Heart left ventricle (tissue), 16 donors: ENCODE results near the gene DYNLT4. TPM values are rescaled to one million over a fixed set of nuclear protein-coding genes. Genes with fewer than 3 reads are reported as not detected.

ENCODE experiments used
- ATAC-seq, 4 donors: fragments of 200-7000 bp; cut with Tn5 transposase; one replicate each; pipeline ENCODE4 v1.9.1; 2020 to 2022; ENCODE audit warnings: moderate library complexity in 4 of 4, mild to moderate bottlenecking in 3 of 4, moderate number of reproducible peaks in 1 of 4
- DNase-seq, 5 donors: peaks; one replicate each; pipeline ENCODE4 v3.0.0-alpha.2; 2020
- H3K27ac ChIP-seq, 12 donors: fragments of 200-600 bp; sonication (generic) in 4 of 12; one replicate each; pipeline versions ENCODE4 v1.5.0 to v1.8.0; 2016 to 2022; ENCODE audit warnings: mild to moderate bottlenecking in 2 of 12
- H3K27me3 ChIP-seq, 9 donors: fragments of 200-600 bp; sonication (generic) in 2 of 9; one replicate each; pipeline versions ENCODE4 v1.5.1 to v1.8.0; 2016 to 2022; ENCODE audit warnings: mild to moderate bottlenecking in 3 of 9
- H3K36me3 ChIP-seq, 9 donors: fragments of 200-600 bp; sonication (generic) in 2 of 9; one replicate each; pipeline versions ENCODE4 v1.5.0 to v1.8.0; 2018 to 2022; ENCODE audit warnings: mild to moderate bottlenecking in 2 of 9
- H3K4me1 ChIP-seq, 12 donors: fragments of 200-600 bp; sonication (generic) in 4 of 12; one replicate each; pipeline versions ENCODE4 v1.5.0 to v1.8.0; 2016 to 2022; ENCODE audit warnings: mild to moderate bottlenecking in 3 of 12
- H3K4me3 ChIP-seq, 12 donors: fragments of 200-600 bp; sonication (generic) in 4 of 12; one replicate each; pipeline versions ENCODE4 v1.5.0 to v1.8.0; 2017 to 2022; ENCODE audit warnings: mild to moderate bottlenecking in 9 of 12, moderate library complexity in 4 of 12
- H3K9me3 ChIP-seq, 12 donors: fragments of 200-600 bp; sonication (generic) in 4 of 12; one replicate each; pipeline versions ENCODE4 v1.5.0 to v1.8.0; 2016 to 2022; ENCODE audit warnings: mild to moderate bottlenecking in 1 of 12
- POLR2A ChIP-seq, 2 donors: fragments of 450-650 bp; IDR thresholded peaks; one replicate each; pipeline ENCODE4 v1.6.1; 2017; ENCODE audit warnings: antibody characterized with exemption in 2 of 2, mild to moderate bottlenecking in 2 of 2, moderate library complexity in 2 of 2
- WGBS, 4 donors: extraction: QIAGEN DNeasy Blood & Tissue Kit in 2 of 4; methylation state at CpG; one replicate each; pipeline versions ENCODE4 v1.1.5 to v1.1.7; 2013 to 2018; 5-methylcytosine and 5-hydroxymethylcytosine counted together
- intact Hi-C, 10 donors: fragments of 100-400 bp; cut with DNase I; formaldehyde crosslinking; loops; one replicate each; pipeline versions ENCODE4 v1.11.1 to v1.14.2; 2022
- polyA plus RNA-seq, 2 donors: library from polyadenylated mRNA; stranded (reverse); fragments of 200-250 nt; gene quantifications; one replicate each; pipeline ENCODE4 v1.2.3, GENCODE V29; 2013
- total RNA-seq, 9 donors: library from RNA; depleted of rRNA in 2 of 9; stranded (reverse); fragments of >200 nt in 2 of 9; fragmentation: NEBNext Ultra II Directional in 3 of 9; extraction: Animal tissue kit (Norgen Biotek cat#: 25700) in 3 of 9; gene quantifications; one replicate each; pipeline versions ENCODE4 v1.1.0 to v1.2.4, GENCODE V29; 2016 to 2023
- TF ChIP-seq, protein P1 (sequence below), 12 donors: fragments of 200-600 bp; sonication (generic) in 4 of 12; IDR thresholded peaks; one replicate each; pipeline versions ENCODE4 v1.5.0 to v1.8.0; 2018 to 2022; ENCODE audit warnings: antibody characterized with exemption in 12 of 12, mild to moderate bottlenecking in 5 of 12
- donor health status: ischemic (EF 13 %, LVEDD 7.1; RV severe dilation, severe dysfunction).
- donor health status: healthy with polysubstance abuse.
- donor health status: DM: no; HTN: yes; CAD: no.
- donor health status: DM: no; HTN: no; CAD: no.
- donor health status: ischemic (EF 25% LVEDD 6.9; RV normal size, moderate dysfunction).
- donor health status: ischemic (EF 25% LVEDD 5.7; RV mildly dilated, moderate dysfunction).
- donor health status: healthy.
- donor health status: DM: yes; HTN: yes; CAD: no.
- donor health status: ischemic (EF 35%, LVEDD 5.7; RV mildly dilated, moderate dysfunction).
- donor health status: nonischemic (EF 11% LVEDD 7.7; RV severe dilation, severe dysfunction).
- donor health status: DM: yes; HTN: yes; CAD: no.
- donor health status: PGD.
- donor health status: ischemic (EF 29% LVEDD 5.4; RV normal size, mild dysfunction).
- donor health status: nonischemic (EF 23%, LVEDD 6.1; RV moderate dilation, normal function).

DYNLT4 gene
- total and polyA plus RNA-seq, 11 donors = 0.36 to 1.7 (median 0.82) TPM; not detected in 1

GRCh38 chr1:44831516-44831915, 24.4 kb upstream of the DYNLT4 start:
- Histone ChIP-seq H3K27ac (no peak overlapping the region), H3K9me3 (no peaks in the 10 kb centered on the region), H3K4me1 (peaks cover 0 to 29% (median 3%) of the 10 kb centered on the region in 12 donors), H3K4me3 (no peak overlapping the region), H3K27me3 (no peaks in the 10 kb centered on the region), H3K36me3 (no peaks in the 10 kb centered on the region)
- no peak for DNase-seq
- intact Hi-C loops = loop anchor here in 4 of 10 donors (5.0 to 10.0 kb wide), 5 partner anchors 34 to 181 kb away; partner anchors contain the start of genes BEST4 (in 1 of the 4), EIF2B3 (in 1 of the 4), HECTD3 (in 1 of the 4) and UROD (in 1 of the 4)
- TF ChIP-seq POLR2A (IDR thresholded peaks at IDR 0.05) = no peak
- TF ChIP-seq, protein P1, sequence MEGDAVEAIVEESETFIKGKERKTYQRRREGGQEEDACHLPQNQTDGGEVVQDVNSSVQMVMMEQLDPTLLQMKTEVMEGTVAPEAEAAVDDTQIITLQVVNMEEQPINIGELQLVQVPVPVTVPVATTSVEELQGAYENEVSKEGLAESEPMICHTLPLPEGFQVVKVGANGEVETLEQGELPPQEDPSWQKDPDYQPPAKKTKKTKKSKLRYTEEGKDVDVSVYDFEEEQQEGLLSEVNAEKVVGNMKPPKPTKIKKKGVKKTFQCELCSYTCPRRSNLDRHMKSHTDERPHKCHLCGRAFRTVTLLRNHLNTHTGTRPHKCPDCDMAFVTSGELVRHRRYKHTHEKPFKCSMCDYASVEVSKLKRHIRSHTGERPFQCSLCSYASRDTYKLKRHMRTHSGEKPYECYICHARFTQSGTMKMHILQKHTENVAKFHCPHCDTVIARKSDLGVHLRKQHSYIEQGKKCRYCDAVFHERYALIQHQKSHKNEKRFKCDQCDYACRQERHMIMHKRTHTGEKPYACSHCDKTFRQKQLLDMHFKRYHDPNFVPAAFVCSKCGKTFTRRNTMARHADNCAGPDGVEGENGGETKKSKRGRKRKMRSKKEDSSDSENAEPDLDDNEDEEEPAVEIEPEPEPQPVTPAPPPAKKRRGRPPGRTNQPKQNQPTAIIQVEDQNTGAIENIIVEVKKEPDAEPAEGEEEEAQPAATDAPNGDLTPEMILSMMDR (IDR thresholded peaks at IDR 0.05) = no peak
- no peak for ATAC-seq
- WGBS, 4 donors = 58 to 61% (median 59%) methylated on average over 9 of the region's 9 CpGs

DNA sequence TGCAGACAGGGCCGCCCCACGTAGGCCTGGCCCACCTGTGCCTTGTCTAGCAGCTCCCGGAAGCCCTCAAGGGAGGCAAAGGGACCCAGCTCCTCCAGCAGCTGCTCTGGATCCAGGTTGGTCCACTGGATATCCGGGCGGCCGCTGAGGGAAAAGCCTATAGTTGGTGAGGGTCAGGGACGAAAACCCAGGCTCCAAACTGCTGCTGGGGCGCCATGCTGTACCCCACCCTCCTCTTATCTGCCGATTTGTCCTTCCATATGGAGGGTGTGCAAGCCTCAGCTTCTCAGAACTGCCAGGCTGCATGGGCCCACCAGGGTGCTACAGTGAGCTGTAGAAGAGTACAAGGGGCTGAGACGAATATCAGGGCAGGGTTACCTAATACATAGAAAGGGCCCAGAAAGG, 23.8 kb upstream of the DYNLT4 start:
- Histone ChIP-seq H3K36me3 (no peaks in the 10 kb centered on the region), H3K27me3 (no peaks in the 10 kb centered on the region), H3K9me3 (no peaks in the 10 kb centered on the region), H3K27ac (no peak overlapping the region), H3K4me3 (no peak overlapping the region), H3K4me1 (peaks cover 0 to 32% (median 7%) of the 10 kb centered on the region in 12 donors)
- intact Hi-C loops = loop anchor here in 4 of 10 donors (5.0 to 10.0 kb wide), 5 partner anchors 34 to 181 kb away; partner anchors contain the start of genes BEST4 (in 1 of the 4), EIF2B3 (in 1 of the 4), HECTD3 (in 1 of the 4) and UROD (in 1 of the 4)
- ATAC-seq = no peak
- peak in 1 of 5 donors; percentile 9 for DNase-seq
- WGBS, 4 donors = 82 to 97% (median 91%) methylated on average over 6 to 10 of the region's 10 CpGs
- TF ChIP-seq POLR2A (IDR thresholded peaks at IDR 0.05) = no peak
- TF ChIP-seq, protein P1 (IDR thresholded peaks at IDR 0.05) = no peak

- ATAC-seq (no peak), DNase-seq (peak in 1 of 5 donors; percentile 29)
- H3K36me3 ChIP-seq = no peaks in the 10 kb centered on the region
- H3K4me1 ChIP-seq = peaks cover 0 to 31% (median 6%) of the 10 kb centered on the region in 12 donors
- no peak for TF ChIP-seq POLR2A (IDR thresholded peaks at IDR 0.05)
- TF ChIP-seq, protein P1 (IDR thresholded peaks at IDR 0.05) = no peak
- intact Hi-C loops = loop anchor here in 4 of 10 donors (5.0 to 10.0 kb wide), 6 partner anchors 32 to 183 kb away; partner anchors contain the start of genes BEST4 (in 2 of the 4), EIF2B3 (in 1 of the 4), HECTD3 (in 1 of the 4) and UROD (in 1 of the 4)
- no peaks in the 10 kb centered on the region for H3K9me3 ChIP-seq
- H3K4me3 ChIP-seq = no peak overlapping the region
- WGBS, 4 donors = 79 to 87% (median 84%) methylated on average over 11 to 12 of the region's 12 CpGs
- H3K27ac ChIP-seq = no peak overlapping the region
- no peaks in the 10 kb centered on the region for H3K27me3 ChIP-seq
Measured at GRCh38 chr1:44829506-44830384, 22.6 kb upstream of the DYNLT4 start.
